ENCODE results near the gene COL10A1. TPM values are rescaled to one million over a fixed set of nuclear protein-coding genes. Genes with fewer than 3 reads are reported as not detected.

The COL10A1 gene
- total RNA-seq, 1 experiment from 2014 or later, result not detected

GRCh38 chr6:116157391-116157790 lies 31.5 kb upstream of the COL10A1 start:
- no peak overlapping the region for H2BK120ac ChIP-seq (ENCODE audit: low read depth, low read length, poor library complexity, severe bottlenecking)
- no peak overlapping the region; a peak in 1 of 7 replicates for H3K27ac Mint-ChIP-seq
- no peak overlapping the region for H3K56ac ChIP-seq (ENCODE audit: insufficient read length, low read depth, low read length)
- no peak overlapping the region for H3K27ac ChIP-seq (ENCODE audit: insufficient read length, low read depth, low read length)
- H3K14ac ChIP-seq (ENCODE audit: insufficient read depth, low read length), result no peak overlapping the region
- H3K23me2 ChIP-seq (ENCODE audit: insufficient read length, low read depth, low read length, poor library complexity, severe bottlenecking), result no peaks in the 10 kb centered on the region
- H2BK15ac ChIP-seq (ENCODE audit: low read depth, low read length), result no peak overlapping the region
- H2AFZ ChIP-seq (ENCODE audit: low read length), result no peak overlapping the region
- no peak for TF ChIP-seq CTCF (conservative IDR thresholded peaks at IDR 0.05)
- no peak overlapping the region for H2AK5ac ChIP-seq (ENCODE audit: insufficient read length, low read length)
- no peaks in the 10 kb centered on the region for H3K79me2 ChIP-seq (ENCODE audit: insufficient read depth, low read length)
- H4K5ac ChIP-seq (ENCODE audit: insufficient read length, low read depth, low read length), result no peak overlapping the region
- no peak overlapping the region for H4K91ac ChIP-seq (ENCODE audit: insufficient read length, low read depth, low read length)
- H3K4ac ChIP-seq (ENCODE audit: low read depth, low read length), result no peak overlapping the region
- no peaks in the 10 kb centered on the region for H3K79me1 ChIP-seq (ENCODE audit: insufficient read depth, low read depth, low read length, poor library complexity, severe bottlenecking)
- H3K27me3 Mint-ChIP-seq (ENCODE audit: low read depth), result no peaks in the 10 kb centered on the region
- H3K18ac ChIP-seq (ENCODE audit: insufficient read length, low read depth, low read length), result no peak overlapping the region
- H3K9me3 ChIP-seq (ENCODE audit: control insufficient read depth, low read depth, low read length), result no peaks in the 10 kb centered on the region
- no CpG with 5 or more reads among the region's 1 CpG for WGBS (ENCODE audit: extremely low coverage, insufficient read length, low lambda C conversion rate)
- no peak overlapping the region for H3K9ac ChIP-seq (ENCODE audit: extremely low read depth, insufficient read length, low read length)
- no peak overlapping the region for H2BK20ac ChIP-seq (ENCODE audit: low read depth, low read length, poor library complexity, severe bottlenecking)
- H3K4me1 Mint-ChIP-seq, result peaks cover 6 to 7% of the 10 kb centered on the region in 2 experiments
- H3K23ac ChIP-seq (ENCODE audit: insufficient read length, low read depth, low read length), result no peak overlapping the region
- no peaks in the 10 kb centered on the region for H4K20me1 ChIP-seq (ENCODE audit: control insufficient read depth, insufficient read depth, insufficient read length)
- H3K36me3 Mint-ChIP-seq (ENCODE audit: insufficient read depth in 1 of 3, low read depth in 3 of 3), result peaks cover 9 to 15% (median 11%) of the 10 kb centered on the region in 3 experiments
- no peak overlapping the region for H3T11ph ChIP-seq (ENCODE audit: low read length)
- H2BK12ac ChIP-seq (ENCODE audit: insufficient read length, low read depth, low read length), result no peak overlapping the region
- no peak overlapping the region for H3K4me2 ChIP-seq (ENCODE audit: insufficient read depth, insufficient read length, low read length)
- no peak overlapping the region for H3K4me3 Mint-ChIP-seq
- no peaks in the 10 kb centered on the region for H3K27me3 ChIP-seq (ENCODE audit: insufficient read depth, low read length)
- H3K4me1 ChIP-seq (ENCODE audit: insufficient read depth, low read length), result peaks cover 4% of the 10 kb centered on the region; the same call in 1 of the 2 replicates
- peaks cover 0 to 4% of the 10 kb centered on the region in 2 experiments; a peak in 1 of 5 replicates for H3K9me3 Mint-ChIP-seq
- no peak overlapping the region for H4K8ac ChIP-seq (replicated peaks; ENCODE audit: insufficient read length, low read depth, low read length)
- no peak overlapping the region for H2BK5ac ChIP-seq (ENCODE audit: insufficient read length, low read length)
- no peak for DNase-seq
